Smooth muscle cell of the brain vasculature (primary cell): ENCODE results near the gene CNTNAP4.

ENCODE experiments used
- DNase-seq: peaks from one replicate; pipeline ENCODE4 v3.0.0-alpha.2; 2012; ENCODE audit warnings: low read depth, low spot score

The CNTNAP4 gene

GRCh38 chr16:76396977-76397376 is 119.8 kb downstream of the CNTNAP4 start:
- no peak for DNase-seq

GRCh38 chr16:76409706-76410105 is 132.5 kb downstream of the CNTNAP4 start:
- no peak for DNase-seq

- DNase-seq: no peak
These were observed 144.4 kb downstream of the CNTNAP4 start for GRCh38 chr16:76421571-76421970.

GRCh38 chr16:76428858-76429257 is 151.7 kb downstream of the CNTNAP4 start:
- no peak for DNase-seq

- no peak for DNase-seq
These were observed 164.2 kb downstream of the CNTNAP4 start for GRCh38 chr16:76441391-76441790.

GRCh38 chr16:76441876-76442275 is 164.7 kb downstream of the CNTNAP4 start:
- no peak for DNase-seq

GRCh38 chr16:76443973-76444372 is 166.8 kb downstream of the CNTNAP4 start:
- DNase-seq: no peak

GRCh38 chr16:76444832-76445231 is 167.6 kb downstream of the CNTNAP4 start:
- no peak for DNase-seq

GRCh38 chr16:76445815-76446214 is 168.6 kb downstream of the CNTNAP4 start:
- DNase-seq: no peak

GRCh38 chr16:76446251-76446650 is 169.1 kb downstream of the CNTNAP4 start:
- no peak for DNase-seq

- DNase-seq: no peak
These were observed 173.7 kb downstream of the CNTNAP4 start for GRCh38 chr16:76450890-76451289.

- DNase-seq: no peak
These were observed 178.1 kb downstream of the CNTNAP4 start for GRCh38 chr16:76455257-76455656.

- no peak for DNase-seq
These were observed 178.8 kb downstream of the CNTNAP4 start for GRCh38 chr16:76456016-76456415.

GRCh38 chr16:76459111-76459510 is 181.9 kb downstream of the CNTNAP4 start:
- no peak for DNase-seq

GRCh38 chr16:76461836-76462235 is 184.6 kb downstream of the CNTNAP4 start:
- DNase-seq: no peak

GRCh38 chr16:76464955-76465620 is 187.9 kb downstream of the CNTNAP4 start:
- no peak for DNase-seq

GRCh38 chr16:76466871-76467270 is 189.7 kb downstream of the CNTNAP4 start:
- no peak for DNase-seq

- DNase-seq: no peak
These were observed 196.8 kb downstream of the CNTNAP4 start for GRCh38 chr16:76474048-76474447.

- no peak for DNase-seq
These were observed 200.9 kb downstream of the CNTNAP4 start for GRCh38 chr16:76478105-76478504.

GRCh38 chr16:76483307-76483909 is 206.2 kb downstream of the CNTNAP4 start:
- DNase-seq: no peak

- no peak for DNase-seq
These were observed 206.8 kb downstream of the CNTNAP4 start for GRCh38 chr16:76484020-76484419.

- no peak for DNase-seq
These were observed 209.5 kb downstream of the CNTNAP4 start for GRCh38 chr16:76486740-76487139.

GRCh38 chr16:76487411-76488064 is 210.3 kb downstream of the CNTNAP4 start:
- DNase-seq: no peak
